Measurements from ENCODE around the gene ABCA13.

DNA sequence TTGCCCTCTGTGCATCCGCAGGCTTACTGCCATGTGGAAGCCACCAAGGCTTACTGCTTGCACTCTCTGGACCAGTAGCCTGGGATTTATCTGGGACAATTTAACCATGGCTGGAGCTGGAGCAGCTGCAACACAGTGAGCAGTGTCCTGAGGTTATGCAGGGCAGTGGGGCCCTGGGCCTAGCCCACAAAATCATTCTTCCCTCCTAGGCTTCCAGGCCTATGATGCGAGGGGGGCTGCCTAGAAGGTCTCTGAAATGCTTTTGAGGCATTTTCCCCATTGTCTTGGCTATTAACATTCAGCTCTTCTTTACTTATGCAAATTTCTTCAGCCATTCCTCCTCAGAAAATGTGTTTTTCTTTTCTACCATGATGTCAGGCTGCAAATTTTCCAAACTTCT, 439.4 kb downstream of the ABCA13 start:
- TF ChIP-seq HDGF (IDR thresholded peaks at IDR 0.05; ENCODE audit: borderline replicate concordance) = no peak
- TF ChIP-seq SUZ12 (IDR thresholded peaks at IDR 0.05) = no peak
